ENCODE data around the gene SLC23A3.
"Not testable (repeated sequence)": the region's sequence is repeated elsewhere in the genome, so short reads cannot be mapped to it uniquely, and the experiment has no call there.

SLC23A3 gene

DNA sequence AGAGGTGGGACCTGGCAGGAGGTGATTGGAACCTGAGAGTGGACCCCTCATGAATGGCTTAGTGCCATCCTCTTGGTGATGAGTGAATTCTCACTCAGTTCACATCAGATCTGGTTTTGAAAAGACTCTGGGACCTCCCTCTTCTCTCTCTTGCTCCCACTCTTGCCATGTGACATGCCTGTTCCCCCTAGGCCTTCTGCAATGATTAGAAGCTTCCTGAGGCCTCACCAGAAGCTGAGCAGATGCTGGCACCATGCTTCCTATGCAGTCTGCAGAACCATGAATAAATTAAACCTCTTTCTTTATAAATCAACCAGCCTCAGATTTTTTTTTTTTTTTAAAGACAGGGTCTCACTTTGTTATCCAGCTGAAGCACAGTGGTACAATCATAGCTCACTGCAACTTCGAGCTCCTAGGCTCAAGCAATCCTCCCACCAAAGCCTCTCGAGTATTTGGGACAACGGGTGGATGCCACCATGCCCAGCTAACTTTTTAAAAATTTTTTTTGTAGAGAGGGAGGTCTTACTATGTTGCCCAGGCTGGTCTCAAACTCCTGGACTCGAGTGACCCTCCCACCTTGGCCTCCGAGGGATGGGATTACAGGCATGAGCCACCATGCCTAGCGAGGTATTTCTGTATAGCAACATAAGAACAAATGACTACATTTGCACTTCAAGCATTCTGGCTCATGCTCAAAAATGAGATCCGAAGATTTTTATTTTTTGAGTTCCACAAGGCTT lies 34.8 kb upstream of the SLC23A3 start:
- no peak for DNase-seq (ENCODE audit: low spot score)

DNA sequence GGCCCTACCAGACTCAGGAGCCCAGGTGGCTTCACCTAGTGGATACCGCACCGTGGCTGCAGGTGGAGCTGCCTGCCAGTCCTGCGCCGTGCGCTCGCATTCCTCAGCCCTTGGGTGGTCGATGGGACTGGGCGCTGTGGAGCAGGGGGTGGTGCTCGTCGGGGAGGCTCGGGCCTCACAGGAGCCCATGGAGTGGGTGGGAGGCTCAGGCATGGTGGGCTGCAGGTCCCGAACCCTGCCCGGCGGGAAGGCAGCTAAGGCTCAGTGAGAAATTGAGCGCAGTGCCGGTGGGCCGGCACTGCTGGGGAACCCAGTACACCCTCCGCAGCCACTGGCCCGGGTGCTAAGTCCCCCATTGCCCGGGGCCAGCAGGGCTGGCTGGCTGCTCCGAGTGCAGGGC lies 31.5 kb upstream of the SLC23A3 start:
- not testable (repeated sequence) for DNase-seq (ENCODE audit: low spot score)

DNA sequence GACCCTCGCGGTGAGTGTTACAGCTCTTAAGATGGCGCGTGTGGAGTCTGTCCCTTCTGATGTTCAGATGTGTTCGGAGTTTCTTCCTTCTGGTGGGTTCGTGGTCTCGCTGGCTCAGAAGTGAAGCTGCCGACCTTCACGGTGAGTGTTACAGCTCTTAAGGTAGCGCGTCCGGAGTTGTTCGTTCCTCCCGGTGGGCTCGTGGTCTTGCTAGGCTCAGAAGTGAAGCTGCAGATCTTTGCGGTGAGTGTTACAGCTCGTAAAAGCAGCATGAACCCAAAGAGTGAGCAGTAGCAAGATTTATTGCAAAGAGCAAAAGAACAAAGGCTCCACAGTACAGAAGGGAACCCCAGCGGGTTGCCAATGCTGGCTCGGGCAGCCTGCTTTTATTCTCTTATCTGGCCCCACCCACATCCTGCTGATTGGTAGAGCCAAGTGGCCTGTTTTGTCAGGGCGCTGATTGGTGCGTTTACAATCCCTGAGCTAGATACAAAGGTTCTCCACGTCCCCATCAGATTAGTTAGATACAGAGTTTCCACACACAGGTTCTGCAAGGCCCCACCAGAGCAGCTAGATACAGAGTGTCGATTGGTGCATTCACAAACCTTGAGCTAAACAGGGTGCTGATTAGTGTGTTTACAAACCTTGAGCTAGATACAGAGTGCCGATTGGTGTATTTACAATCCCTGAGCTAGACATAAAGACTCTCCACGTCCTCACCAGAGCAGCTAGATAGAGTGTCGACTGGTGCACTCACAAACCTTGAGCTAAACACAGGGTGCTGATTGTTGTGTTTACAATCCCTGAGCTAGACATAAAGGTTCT lies 30.9 kb upstream of the SLC23A3 start:
- DNase-seq (ENCODE audit: low spot score) = peak; percentile 35

DNA sequence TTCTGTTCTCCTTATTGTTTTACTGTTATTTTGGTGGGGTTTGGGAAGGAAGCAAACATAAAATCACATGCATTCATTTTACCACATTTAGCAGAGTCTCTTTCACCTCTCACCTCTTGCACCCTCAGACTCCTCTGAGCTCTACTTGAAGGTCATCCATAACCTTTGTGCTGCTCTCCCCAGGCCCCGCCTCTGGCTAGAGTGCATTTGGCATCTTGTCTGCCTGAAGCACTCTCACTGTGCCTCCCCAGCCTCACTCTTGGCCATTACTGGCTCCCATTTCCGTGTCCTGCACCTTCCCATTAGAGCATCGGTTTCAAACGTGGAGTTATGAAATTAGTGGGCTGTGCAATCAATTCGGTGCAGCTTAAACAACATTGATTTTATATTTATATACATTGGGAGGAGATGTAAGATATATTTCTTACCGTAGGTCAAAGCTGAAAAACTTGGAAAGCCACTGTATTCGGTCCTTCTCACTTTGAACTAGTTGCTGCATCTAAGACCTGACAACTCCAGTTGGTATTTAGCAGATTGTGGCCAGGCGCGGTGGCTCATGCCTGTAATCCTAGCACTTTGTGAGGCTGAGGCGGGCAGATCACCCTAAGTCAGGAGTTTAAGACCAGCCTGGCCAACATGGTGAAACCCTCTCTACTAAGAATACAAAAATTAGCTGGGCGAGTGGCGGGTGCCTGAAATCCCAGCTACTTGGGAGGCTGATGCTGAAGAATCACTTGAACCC lies 29.8 kb upstream of the SLC23A3 start:
- DNase-seq (ENCODE audit: low spot score) = no peak

DNA sequence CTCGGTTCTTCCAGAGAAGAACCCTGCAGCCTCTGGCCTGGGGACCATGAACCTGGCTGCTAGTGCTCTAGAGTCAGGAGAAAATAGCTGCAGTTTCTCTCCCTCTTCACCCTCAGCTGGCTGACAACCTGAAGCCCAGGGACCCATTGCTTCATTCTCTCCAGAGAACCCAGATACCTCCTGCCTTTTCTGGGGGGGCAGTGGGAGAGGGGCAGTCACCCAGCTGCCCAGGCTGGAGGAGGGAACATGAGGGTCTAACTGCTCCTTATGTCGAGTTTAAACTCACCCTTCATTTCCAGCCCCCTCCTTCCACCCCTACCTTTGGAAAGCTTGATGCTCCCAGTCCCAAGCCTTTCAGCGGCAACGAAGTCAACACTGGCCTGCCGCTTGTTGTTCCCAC lies 29.1 kb upstream of the SLC23A3 start:
- DNase-seq (ENCODE audit: low spot score) = no peak

DNA sequence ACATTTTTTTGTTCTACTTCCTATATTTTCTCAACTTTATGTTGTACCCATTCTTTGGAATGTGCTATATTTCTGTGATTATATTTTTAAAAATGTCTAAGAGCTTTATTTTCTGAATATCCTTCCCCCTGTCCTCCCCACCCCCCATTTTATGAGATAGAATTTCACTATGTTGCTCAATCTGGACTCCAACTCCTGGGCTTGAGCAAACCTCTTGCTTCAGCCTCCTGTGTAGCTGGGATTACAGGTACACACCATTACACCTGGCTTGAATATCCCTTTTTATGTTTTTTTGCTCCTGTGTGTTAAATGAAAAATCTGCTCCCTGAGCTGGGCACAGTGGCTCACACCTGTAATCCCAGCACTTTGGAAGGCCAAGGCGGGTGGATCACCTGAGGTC lies 27.6 kb upstream of the SLC23A3 start:
- no peak for DNase-seq (ENCODE audit: low spot score)

DNA sequence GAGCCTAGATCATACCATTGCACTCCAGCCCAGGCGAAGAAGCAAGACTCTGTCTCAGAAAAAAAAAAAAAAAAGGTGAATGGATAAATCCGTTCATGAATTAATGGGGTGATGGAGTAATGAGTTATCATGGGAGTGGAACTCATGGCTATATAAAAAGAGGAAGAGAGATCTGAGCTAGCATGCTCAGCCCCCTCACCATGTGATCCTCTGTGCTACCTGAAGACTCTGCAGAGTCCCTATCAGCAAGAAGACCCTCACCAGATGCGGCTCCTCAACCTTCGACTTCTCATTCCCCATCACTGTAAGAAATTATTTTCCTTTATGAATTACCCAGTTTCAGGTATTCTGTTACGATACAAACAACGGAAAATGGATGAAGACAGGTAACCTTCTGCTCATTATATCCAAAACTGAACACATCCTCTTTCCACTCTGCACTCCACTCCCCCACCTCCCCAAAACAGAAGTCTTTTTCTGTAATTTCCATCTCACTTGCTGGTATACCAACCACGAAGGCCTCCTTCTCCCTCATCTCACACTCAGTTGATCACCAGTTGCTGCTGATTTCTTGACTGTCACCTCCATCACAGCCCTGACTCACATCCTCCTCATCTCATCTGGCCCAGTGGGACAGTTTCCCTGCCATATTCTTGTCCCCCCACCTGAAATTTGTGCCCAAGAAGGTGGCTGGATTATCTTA lies 17.1 kb upstream of the SLC23A3 start:
- no peak for DNase-seq (ENCODE audit: low spot score)

DNA sequence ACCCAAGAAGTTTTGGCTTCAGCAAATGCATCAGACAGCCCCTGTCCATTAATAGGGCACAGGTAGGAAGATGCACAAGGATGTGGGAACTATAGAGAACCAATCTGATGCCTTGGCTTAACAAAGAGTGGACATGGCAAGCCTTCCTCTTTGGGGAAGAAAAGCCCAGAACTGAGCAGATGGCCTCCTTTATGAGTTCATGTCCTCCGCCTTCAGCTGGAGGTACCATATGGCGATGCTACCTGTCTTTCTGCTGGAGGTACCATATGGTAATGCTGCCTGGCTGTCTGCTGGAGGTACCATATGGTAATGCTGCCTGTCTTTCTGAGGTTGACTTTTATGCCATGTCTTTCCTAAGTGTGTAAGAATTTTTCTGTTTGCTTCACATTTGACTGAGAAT lies 14.3 kb upstream of the SLC23A3 start:
- DNase-seq (ENCODE audit: low spot score) = no peak

DNA sequence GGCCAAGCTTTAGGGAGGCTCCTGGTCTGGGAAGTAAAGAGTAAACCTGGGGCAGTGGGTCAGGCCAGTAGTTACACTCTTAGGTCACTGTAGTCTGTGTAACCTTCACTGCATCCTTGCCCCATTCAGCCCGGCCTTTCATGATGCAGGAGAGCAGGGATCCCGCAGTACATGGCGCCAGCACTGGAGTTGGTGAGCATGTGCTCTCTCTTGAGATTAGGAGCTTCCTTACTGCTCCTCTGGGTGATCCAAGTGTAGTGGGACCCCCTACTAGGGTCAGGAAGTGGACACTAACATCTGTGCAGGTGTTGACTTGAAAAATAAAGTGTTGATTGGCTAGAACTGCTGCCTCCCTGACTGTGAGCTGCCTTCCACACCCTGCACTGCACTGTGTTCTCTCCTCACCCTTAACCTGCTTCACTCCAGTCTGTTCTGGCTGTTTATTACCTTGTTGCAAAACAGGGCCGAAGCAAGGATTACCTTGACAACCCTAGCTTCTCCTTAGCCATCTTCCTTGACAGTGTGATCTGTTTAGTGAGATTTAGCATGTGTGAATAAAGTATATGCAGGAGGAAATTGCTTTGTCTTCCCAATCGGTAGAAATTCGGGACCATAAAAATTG lies 13.4 kb upstream of the SLC23A3 start:
- no peak for DNase-seq (ENCODE audit: low spot score)

DNA sequence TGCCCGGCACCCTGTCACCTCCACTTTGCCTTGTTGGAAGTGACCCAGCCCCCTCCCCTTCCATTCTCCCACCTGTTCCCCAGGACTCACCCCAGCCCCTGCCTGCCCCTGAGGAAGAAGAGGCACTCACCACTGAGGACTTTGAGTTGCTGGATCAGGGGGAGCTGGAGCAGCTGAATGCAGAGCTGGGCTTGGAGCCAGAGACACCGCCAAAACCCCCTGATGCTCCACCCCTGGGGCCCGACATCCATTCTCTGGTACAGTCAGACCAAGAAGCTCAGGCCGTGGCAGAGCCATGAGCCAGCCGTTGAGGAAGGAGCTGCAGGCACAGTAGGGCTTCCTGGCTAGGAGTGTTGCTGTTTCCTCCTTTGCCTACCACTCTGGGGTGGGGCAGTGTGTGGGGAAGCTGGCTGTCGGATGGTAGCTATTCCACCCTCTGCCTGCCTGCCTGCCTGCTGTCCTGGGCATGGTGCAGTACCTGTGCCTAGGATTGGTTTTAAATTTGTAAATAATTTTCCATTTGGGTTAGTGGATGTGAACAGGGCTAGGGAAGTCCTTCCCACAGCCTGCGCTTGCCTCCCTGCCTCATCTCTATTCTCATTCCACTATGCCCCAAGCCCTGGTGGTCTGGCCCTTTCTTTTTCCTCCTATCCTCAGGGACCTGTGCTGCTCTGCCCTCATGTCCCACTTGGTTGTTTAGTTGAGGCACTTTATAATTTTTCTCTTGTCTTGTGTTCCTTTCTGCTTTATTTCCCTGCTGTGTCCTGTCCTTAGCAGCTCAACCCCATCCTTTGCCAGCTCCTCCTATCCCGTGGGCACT lies 12.7 kb upstream of the SLC23A3 start:
- no peak for DNase-seq (ENCODE audit: low spot score)

DNA sequence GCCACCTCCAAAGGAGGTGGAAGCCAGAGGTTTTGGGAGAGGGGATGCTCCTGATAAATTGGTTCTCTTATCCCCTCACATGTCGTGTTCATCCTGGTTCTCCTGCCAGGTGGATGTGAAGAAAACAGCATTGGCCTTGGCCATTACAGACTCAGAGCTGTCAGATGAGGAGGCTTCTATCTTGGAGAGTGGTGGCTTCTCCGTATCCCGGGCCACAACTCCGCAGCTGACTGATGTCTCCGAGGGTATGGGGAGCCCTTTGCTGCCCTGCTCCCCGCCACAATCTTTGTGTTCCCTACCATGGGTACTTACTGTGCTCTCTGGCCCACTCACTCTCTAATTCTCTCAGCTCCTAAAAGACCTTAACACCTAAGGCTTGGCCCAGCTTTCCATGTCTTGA lies 11.7 kb upstream of the SLC23A3 start:
- DNase-seq (ENCODE audit: low spot score) = no peak

DNA sequence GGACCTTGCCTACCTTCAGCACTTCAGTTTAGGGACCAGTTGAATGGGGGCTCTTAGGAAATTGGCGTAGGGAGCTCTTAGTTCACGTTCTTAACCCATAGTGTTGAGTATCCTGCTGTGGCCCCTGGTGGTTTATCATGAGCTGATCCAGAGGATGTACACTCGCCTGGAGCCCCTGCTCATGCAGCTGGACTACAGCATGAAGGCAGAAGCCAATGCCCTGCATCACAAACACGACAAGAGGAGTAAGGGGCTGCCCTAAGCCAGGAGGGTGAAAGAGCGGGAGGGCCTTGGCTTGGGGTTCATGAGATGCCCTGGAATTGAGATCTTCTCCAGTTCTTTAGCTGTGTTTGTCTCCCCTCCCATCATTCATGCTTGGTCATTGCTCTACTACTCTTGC lies 11.1 kb upstream of the SLC23A3 start:
- DNase-seq (ENCODE audit: low spot score) = no peak

DNA sequence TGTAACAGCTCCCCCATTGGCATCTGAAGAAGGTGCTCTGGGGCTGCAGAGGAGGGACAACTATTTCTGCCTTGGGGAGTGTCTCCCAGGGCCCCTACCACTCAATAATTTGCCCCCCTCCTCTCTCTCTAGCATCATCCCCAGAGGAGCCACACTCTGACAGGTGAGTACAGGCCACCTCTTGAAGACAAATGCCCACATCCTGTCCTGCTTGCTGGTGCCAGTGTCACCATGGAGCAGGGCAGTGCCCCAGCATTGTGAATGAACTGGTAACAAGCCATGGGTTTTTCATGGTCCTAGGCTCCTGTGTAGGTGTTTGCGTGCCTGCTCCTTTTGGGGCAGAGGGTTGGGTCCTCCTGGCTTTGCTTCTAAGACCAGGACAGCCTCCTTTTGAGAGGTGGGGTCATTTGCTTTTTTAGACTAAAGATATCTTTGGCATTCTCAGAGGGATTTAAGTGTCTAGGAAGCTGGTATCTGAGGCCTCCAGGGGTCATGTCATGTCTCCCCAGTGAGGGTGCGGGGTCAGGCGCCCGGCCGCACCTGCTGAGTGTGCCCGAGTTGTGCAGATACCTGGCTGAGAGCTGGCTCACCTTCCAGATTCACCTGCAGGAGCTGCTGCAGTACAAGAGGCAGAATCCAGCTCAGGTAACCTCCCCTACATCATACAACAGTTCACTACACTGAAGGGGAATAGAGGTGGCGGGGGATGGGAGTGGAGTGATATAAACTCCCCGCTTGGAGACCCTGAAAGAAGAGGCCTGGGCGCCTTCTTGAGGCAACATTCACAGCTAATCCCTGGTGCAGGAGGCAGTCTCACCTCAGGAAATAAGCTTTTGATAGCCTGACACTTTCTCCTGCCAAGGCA lies 10.0 kb upstream of the SLC23A3 start:
- no peak for DNase-seq (ENCODE audit: low spot score)

DNA sequence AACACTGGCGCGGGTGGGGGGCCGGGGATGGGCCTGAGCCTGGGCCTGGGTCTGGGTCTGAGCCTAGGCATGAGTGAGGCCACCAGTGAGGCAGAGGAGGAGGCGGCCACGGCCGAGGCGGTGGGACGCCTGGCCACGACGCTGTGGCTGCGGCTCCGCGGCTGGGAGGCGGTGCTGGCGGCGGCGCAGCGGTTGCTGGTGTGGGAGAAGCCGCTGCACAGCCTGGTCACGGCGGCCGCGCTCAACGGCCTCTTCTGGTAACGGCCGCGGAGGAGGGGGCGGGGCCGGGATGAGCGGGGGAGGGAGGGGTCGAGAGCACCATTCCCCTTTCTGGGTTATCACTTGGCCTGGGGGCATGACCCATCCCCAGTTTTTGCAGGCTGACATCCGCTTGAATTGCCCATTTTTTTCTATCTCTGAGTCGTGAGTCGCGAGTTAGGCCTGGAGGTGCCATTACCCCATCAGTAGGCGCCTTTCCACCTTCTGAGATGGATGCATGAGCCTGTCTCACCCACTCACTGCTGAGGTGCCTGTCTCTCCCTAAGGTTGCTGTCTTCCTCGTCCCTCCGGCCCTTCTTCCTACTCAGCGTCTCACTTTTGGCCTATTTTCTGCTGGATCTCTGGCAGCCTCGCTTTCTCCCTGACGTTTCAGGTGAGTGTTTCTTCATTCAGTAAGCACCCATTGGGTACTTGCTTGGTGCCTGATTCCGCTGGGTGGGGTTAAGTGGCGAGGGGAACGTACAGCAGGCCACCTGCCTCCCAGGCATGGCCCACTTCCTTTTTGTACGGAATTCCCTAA lies 8.7 kb upstream of the SLC23A3 start:
- DNase-seq (ENCODE audit: low spot score) = peak; percentile 24

DNA sequence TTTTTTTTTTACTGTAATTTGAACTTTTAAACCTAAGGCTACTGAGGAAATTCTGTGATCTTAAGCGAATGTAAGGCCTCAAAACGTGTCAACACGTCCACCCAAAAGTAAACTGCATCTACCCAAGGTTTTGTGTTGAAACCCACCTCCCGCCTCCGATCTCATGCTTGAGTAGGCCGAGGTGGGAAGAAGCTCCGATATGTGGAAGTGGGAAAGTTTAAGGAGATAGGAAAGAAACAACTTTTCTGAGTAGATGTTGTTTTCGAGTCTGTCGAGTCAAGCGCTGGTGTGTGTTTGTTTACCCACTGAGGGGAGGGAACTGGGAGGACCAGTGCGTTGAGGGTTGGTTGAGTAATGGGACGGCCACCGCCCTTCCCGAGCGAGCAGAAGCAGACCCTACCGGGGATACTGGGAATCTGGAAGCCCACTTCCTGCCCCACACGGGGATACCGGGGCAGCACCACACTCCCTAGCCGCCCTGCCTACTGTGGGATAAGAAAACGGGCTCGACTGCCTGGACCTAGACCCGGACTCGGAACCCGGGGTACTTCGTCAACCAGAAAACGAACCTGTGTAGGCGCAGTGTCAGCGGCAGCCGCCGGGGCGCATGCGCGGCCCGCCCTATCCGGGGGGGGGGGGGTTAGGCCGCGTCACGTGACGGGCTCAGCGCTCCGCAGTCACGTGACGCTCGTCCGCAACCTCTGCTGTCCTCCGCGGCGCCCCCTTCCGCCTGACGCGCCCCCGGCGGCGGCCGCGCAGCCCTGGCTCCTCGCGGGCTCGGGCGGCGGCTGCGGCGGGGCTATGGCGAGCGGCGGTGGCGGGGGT lies 7.9 kb upstream of the SLC23A3 start, which contains the start of gene RETREG2:
RETREG2 (plus strand) TSS at position 724 of the 825 bp plus-strand sequence; CDS start at position 802, 78 bp downstream.
- DNase-seq (ENCODE audit: low spot score) = peak; percentile 91

DNA sequence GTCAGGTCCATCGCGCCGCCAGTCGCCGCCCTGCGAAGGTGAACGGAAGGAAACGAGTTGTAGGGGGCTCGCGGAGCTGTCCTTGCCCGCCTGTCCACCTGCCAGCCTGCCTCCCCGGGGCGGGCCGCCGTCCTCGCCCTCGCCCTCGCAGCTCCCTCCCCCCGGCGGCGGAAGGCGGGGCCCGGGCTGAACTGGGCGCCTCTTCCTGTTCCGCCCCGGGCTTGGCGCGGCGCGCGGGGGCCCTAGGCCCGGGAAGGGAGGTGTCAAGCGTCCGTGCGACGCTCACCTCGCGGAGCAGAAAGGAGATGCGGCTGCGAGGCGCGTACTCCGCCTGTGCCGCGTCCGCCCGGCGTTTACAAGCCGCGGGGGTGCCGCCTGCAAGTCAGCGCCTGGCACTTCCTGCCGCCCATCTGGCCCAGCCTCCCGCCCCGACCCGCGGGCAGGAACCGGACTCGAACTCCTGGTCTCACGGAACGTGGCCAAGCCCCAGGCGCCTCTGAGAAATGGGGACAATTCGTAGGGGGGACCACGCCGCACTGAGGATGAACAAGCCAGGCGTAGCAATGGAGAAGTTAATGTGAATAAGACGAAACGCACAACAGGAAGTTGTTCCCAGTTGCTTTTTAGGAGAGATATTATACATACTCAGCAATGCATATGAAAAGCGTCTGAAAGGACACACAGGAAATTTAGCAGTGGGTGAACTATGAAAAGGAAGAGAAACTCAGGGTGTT lies 7.2 kb upstream of the SLC23A3 start, which contains the start of gene CNPPD1:
CNPPD1 (minus strand) TSS at position 108 of the 734 bp plus-strand sequence; CDS start at position 11, 97 bp downstream.
- DNase-seq (ENCODE audit: low spot score) = peak; percentile 87

Data from CD4-positive, alpha-beta T cell treated with Interleukin-2 at 100 ng/mL for 4 hours (primary cell).